GM13976 (cell line): ENCODE measurements around the gene SMIM31.

Source experiments
- DNase-seq: peaks from one replicate; pipeline ENCODE4 v3.0.0; 2012; ENCODE audit warnings: low spot score
- CTCF ChIP-seq: IDR thresholded peaks from 2 replicates; pipeline ENCODE4 v1.5.1; 2012; ENCODE audit warnings: borderline replicate concordance, mild to moderate bottlenecking; ENCODE audit not compliant: insufficient read depth; ENCODE audit errors: extremely low read depth, missing control alignments, control extremely low read depth
- in situ Hi-C: fragments of 300-500 bp; cut with MboI; formaldehyde crosslinking; loops from one replicate; pipeline ENCODE4 v1.12.0; 2022; ENCODE audit warnings: low sequenced_read_pairs, mixed read lengths, inconsistent platforms; ENCODE audit not compliant: unreplicated experiment

Gene SMIM31

GRCh38 chr4:164790249-164790648 lies 36.3 kb downstream of the SMIM31 start:
- TF ChIP-seq CTCF: no peak
- in situ Hi-C loops: loop anchor here (25.0 kb wide), 1 partner anchor 197 kb away; the partner anchor contains the start of gene TRIM61
- DNase-seq: no peak

GRCh38 chr4:164799410-164799809 lies 45.5 kb downstream of the SMIM31 start:
- no peak for TF ChIP-seq CTCF
- in situ Hi-C loops: loop anchor here (25.0 kb wide), 1 partner anchor 188 kb away; the partner anchor contains the start of gene TRIM61

DNA sequence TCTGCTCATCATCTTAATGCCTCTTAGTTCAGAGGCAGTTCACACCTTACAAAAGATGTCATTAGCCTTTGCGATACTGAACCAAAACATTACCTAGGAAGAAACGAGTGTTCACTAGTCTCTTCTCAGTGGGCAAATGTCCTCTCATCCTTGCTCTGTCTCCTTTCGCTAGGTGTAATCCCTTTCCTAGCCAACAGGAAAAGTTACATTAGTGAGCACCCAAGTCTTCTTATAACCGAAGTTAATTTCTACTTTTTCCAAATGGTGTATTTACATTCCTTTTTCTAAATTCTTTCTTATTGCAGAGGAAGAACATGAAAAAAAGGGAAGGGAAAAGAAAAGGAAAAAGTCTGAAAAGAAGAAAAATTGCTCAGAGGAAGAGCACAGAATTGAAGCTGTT lies 46.9 kb downstream of the SMIM31 start:
- no peak for DNase-seq
- TF ChIP-seq CTCF: no peak
- in situ Hi-C loops: no loop called here

More at GRCh38 chr4:164799410-164799809, 45.5 kb downstream of the SMIM31 start:
- no peak for DNase-seq

DNA sequence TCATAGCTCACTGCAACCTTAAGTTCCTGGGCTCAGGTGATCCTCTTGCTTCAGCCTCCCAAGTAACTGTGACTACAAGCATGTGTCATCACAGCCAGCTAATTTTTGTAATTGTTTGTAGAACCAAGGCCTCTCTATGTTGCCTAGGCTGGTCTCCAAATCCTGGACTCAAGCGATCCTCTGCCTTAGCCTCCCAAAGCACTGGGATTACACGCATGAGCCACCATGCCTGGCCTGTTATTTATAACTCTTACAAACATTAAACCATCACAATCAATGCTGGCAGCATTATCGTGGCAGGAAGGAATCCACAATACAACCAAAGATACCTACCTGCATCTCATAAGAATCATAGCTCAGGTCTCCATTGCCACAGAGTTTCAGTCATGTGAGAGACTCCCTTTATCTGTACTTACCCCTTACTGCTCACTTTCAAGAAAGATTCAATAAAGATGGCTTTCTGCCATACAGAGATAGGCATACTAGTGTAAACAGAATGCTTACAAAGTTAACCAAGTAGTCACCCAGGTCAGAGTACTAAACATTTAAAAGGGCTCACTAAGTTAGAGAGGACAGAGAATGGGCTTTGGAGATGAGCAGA lies 48.5 kb downstream of the SMIM31 start:
- in situ Hi-C loops: no loop called here
- DNase-seq: no peak
- TF ChIP-seq CTCF: no peak

- TF ChIP-seq CTCF: no peak
- in situ Hi-C loops: no loop called here
- DNase-seq: no peak
Measured at GRCh38 chr4:164803702-164804101, 49.8 kb downstream of the SMIM31 start.

- TF ChIP-seq CTCF: no peak
- in situ Hi-C loops: no loop called here
- DNase-seq: no peak
Measured at GRCh38 chr4:164807611-164808010, 53.7 kb downstream of the SMIM31 start.

DNA sequence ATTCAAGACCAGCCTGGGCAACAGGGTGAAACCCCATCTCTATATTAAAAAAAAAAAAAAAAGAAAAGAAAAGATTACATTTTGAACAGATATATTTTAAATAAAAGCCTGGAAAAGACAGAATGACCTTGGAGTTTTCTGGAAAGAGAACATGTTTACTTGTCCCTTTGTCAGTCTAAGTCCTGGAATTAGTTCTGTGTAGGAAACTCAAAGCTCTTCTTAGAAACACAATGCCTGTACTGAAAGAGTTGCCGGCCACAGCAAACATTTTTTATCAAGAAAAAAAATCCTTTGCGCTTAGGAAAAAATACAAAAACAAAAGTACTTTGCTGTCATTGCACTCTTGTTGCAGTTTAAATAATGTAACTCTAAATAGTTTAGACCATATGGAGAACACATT lies 59.6 kb downstream of the SMIM31 start:
- no peak for DNase-seq
- no peak for TF ChIP-seq CTCF
- in situ Hi-C loops: no loop called here
